DLD1 (cell line): ENCODE data around the gene PGM3.
"Not testable (repeated sequence)": the region's sequence is repeated elsewhere in the genome, so short reads cannot be mapped to it uniquely, and the experiment has no call there.

Experiments
- in situ Hi-C: cut with HindIII; loops from 2 replicates; pipeline ENCODE4 v1.10.0; 2017; ENCODE audit warnings: low sequenced_read_pairs

Gene PGM3, protein sequence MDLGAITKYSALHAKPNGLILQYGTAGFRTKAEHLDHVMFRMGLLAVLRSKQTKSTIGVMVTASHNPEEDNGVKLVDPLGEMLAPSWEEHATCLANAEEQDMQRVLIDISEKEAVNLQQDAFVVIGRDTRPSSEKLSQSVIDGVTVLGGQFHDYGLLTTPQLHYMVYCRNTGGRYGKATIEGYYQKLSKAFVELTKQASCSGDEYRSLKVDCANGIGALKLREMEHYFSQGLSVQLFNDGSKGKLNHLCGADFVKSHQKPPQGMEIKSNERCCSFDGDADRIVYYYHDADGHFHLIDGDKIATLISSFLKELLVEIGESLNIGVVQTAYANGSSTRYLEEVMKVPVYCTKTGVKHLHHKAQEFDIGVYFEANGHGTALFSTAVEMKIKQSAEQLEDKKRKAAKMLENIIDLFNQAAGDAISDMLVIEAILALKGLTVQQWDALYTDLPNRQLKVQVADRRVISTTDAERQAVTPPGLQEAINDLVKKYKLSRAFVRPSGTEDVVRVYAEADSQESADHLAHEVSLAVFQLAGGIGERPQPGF

DNA sequence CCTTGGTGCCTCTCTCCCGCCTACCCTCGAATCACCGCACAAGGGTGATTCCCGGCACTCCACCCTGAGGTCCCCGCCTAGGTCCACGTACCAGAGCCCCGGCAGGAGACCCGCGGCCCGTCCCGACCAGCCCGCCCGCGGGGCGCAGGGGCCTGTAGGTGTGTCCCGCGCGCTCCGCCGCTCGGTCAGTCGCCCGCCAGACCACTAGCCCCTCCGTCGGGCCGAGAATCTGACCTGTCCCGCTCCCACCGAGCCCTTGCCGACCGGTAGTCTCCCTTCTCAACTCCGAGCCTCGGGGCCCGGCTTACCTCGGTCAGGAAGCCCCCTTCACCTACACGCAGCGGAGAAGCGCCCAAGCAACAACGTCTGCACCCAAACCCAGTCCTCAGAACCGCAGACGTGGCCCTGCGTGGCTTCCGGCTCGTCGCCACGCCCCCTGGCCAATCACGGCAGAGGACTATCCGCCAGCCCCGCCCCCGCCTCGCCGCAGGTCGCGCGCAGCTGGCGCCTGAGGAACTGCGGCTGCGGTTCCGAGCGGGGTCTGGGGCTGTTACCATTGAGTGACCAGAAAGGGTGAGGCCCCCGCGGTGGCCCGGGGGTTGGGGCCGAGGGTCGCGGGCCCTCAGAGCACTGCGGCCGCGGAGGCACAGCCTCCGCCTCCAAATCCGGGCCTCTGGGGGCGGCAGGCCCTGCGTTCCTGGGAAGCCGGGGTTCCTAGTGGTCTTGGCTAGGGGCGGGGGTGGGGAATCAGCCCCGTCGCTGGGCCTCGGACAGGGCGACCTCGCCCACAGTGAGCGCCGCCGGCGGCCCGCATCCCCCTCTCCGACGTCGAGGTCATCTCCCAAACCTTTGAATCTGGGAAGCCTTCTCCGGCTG is at the start of gene PGM3, which contains the start of gene RWDD2A:
Gene PGM3, minus strand, starts transcription at position 395 of the 876 bp plus-strand sequence. CDS start 2,253 bp downstream, outside the sequence.
Gene RWDD2A, plus strand, starts transcription at position 487 of the 876 bp plus-strand sequence. CDS start 1,095 bp downstream, outside the sequence.
- in situ Hi-C loops = no loop called here

DNA sequence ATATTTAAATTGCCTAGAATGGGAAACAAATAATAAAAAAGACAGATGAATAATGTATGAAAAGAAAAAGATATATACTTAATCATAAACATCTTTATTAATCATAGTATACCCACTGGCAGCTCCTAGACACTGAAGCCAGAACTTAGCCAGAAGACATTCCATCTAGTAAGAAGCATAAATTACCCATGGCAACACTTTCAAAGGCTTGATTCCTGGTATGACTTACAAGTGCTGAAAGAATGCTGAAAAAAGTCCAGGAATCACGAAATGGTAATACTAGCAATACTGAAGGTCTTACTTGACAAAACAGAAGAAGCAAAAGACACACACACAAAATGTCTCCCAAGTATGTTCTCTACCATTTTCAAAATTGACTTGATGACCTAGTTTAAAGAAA is 38.1 kb upstream of the PGM3 start:
- in situ Hi-C loops = no loop called here

DNA sequence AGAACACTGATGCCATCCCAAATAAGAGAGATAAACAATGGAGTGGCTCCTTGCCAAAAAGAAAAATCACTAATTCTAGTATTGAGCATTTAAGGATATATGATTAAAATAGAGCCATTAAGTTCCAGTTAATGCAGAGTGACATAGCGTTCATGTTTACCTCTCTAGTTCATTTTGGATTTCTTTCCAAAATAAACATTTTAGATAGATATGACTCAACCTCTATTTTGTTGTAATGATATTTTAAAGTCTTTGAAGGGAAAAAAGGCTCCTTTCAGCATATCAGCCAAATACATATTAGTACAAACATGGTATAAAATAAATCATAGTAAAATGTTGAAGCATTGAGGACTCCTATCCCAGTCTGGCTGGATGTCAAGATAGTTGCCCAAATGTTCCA is 33.5 kb upstream of the PGM3 start:
- in situ Hi-C loops = no loop called here

DNA sequence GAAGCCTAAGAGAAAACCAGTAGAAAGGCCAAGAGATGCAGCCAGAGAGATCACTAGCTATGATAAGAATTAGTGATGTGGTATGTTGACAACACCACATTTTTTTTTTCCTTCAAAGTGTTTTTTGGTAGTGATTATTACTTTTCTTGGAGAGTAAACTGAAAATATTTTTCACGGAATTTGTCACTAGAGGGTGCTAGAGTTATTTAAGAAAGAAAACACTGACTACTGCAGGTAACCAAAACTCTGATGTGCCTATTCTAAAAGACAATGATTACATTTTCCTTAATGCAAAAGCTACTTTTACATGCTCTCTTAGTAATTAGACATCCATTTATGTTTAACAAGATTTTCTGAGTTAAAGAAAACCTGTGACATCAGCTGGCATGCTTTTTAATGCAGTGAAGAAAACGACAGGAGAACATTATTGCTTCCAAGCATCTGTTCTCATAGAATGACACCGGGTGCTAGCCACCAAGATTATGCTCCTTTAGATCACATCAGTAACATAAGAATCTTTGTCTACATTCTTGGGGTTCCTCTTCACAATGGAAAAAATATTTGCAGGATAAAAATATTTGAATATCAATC is 28.9 kb upstream of the PGM3 start:
- in situ Hi-C loops = loop anchor here (5.0 kb wide), 1 partner anchor 290 kb away; the partner anchor contains the start of gene PRSS35

DNA sequence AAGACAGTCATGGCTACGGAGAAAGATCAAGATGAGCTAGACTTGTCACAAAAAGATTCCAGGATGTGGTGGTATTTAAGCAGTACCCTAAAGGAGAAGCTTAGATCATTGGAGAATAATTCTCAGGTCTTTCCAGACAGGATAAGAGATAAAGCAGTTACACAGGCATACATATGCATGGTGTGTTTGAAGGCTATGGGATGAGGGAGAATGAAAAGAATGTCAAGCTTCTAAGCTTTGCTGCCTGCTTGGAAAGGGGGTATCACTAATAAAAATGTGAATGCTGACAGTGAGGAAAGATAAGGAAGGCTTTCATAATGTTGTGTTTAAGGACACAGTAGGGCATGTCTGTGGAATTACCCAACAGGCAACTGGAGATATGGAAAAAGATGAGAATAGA is 28.2 kb upstream of the PGM3 start:
- in situ Hi-C loops = loop anchor here (5.0 kb wide), 1 partner anchor 291 kb away; the partner anchor contains the start of gene PRSS35

DNA sequence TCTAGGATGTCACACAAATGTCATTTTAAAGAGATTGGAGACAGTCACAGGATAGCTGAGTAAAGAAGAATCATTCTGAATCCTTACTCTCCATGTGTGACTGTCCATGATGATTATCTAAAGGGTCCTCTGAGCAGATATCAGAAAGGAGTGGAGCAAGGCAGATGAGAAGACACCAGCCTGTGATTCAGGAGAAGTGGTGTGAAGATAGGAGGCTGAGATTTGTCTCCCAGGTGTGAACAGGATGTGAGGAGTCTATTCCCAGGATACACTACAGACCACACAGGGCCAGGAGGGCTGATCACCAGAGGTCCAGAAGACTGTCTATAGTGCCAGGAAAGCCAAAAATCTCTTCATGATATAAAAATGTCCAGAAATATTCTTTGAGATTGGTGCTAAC is 27.1 kb upstream of the PGM3 start:
- in situ Hi-C loops = loop anchor here (5.0 kb wide), 1 partner anchor 292 kb away; the partner anchor contains the start of gene PRSS35

DNA sequence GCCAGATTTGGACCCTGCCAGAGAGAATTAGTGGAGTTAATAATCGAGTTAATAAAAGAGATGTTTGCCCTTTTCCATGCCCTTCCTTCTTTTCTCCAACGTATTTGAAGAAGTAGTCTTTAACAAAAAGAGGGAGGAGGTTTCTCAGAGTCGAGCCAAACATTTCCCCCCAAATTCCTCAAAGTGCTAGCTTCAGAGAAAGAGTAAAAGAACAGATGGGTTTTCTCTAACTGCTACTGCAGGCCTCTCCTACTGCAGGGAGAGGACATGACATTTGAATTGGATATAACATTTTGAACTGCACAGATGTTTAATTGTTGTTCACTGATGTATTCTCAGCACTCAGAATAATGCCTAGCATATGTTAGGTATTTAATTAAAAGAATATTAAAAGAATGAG is 25.6 kb upstream of the PGM3 start:
- in situ Hi-C loops = no loop called here

DNA sequence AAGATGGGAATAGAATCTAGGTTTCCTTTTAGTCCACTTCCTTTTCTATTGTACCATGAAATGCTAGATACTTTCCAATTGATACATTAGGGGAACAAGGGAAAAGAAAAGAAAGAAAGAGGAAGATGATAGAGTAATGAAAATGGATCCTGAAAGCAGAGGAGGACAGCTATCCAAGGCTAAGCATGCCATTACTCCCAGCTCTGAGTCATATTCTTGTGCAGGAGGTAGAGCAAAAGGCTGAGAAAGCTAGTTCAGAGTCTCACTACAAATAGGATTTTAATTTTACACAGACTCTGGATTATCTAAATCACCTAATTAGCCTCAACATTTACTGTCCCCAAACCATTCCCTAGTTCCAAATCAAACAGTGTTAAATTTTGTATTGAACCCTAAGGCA is 23.7 kb upstream of the PGM3 start:
- in situ Hi-C loops = no loop called here

DNA sequence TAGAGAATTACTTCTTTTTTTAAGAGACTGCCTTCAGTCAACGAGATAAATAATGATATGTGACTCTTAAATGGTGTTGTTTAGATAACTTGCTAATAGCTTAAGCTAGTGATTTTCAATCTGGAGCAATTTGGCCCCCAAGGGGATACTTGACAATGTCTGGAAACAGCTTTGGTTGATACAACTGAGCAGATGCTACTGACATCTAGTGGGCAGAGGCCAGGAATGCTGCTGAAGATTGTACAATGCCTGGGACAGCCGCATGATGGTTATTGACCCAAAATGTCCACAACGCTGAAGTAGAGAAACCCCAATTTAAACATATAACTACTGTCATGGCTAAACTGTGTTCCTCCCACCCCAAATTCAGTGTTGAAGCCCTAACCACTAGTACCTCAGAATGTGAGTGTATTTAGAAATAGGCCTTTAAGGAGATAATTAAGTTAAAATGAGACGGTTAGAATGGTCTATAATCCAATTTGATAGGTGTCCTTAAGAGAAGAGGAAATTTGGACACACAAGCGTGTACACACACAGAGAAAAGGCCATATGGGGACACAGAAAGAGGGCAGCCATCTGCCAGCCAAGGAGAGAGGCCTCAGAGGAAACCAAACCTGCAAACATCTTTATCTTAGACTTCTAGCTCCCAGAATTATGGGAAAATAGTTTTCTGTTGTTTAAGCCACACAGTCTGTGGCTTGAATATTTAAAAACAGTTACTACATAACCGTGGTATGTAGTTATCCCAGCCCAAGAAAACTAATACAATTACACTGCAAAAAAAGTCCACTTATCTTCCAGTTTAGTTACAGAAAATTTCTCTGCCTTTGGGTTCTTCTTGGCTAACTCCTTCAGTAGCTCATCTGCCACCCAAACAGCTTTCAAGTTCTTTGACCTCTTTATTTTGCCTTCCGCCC is 22.3 kb upstream of the PGM3 start:
- in situ Hi-C loops = no loop called here

DNA sequence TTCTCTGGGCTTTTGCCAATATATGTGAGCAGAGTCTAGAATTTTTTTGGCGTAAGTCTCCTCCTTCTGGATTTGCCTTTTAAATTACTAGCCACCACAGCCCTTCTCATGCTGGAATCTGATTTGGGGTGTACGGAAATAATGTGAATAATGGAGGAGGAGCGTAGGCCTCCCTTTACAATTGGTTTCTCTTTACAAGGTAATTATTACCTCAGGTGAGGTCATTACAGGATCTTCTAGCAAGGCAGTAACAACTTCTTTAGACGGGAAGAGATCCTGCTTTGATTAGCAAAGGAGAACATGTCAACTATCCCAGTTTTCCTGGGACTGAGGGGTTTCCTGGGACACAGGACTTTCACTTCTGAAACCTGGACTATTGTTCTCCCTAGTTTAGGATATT is 9.0 kb upstream of the PGM3 start:
- in situ Hi-C loops = no loop called here

DNA sequence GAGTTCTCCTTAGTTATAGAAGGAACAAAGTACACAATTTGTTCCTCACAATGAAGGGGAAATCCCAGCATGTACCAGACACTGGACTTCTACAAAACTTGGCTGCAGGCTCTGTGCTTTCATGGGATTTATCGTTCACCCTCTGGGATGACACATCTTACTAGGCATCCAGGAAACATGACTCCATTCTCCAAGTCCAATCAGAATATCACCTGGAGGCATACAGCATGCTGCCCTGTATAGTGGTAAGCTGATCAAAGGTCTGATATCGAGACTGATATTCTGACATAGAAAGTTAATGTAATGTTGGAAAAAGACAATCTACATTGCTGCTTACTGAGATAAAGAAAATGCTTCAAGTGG is 6.8 kb upstream of the PGM3 start:
- in situ Hi-C loops = no loop called here

DNA sequence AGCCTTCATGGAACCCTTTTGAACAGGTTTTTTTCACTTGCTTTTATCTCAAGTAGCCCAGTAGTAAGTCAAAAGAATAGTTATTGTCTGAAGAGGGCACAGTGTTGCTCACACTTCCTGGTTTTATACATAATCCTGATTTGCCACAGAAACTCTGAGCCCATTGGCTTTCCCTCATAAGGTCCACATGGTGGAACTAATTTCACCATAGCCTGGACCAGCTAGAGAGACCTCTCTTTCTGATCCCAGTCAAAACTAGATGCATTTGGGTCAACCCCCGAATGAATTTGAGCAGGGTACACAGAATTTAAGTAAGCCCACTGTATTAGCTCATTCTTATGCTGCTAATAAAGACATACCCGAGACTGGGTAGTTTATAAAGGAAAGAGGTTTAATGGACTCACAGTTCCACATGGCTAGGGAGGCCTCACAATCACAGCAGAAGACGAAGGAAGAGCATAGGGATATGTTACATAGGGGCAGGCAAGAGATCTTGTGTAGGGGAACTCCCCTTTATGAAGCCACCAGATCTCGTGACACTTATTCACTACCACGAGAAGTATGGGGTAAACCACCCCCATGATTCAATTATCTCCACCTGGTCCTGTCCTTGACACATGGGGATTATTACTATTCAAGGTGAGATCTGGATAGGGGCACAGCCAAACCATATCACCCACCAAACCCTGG is 6.3 kb upstream of the PGM3 start:
- in situ Hi-C loops = no loop called here

DNA sequence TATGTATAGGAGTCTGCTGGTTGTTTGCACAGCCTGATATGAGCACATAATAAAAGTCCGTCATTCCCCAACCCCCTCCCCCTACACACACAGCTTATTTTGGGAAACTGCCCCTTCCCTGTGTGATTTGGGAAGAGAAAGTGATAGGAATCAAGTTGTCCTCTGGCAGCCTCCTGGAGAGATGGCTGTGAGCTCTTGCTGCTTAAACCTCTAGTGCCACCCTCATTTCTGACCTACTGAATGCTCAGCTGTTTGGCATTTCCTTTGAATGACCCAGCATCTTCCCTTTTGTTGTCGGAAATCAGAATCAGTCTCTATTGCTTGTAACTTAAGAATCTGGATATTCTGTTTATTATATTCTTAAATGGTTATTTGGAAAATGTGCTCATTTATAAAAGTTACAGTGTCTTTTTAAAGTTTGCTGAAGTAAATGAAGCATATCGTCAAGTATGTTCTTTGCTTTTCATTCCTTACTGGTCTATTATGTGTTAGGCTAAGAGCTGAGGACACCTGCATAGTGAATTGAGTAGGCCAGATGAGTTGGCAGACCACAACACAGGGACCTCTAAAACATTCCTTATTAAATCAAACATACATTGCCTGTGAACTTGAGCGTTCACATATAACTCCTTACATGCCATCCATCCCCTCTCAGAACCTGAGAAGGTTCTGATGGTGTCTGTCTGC is 5.6 kb upstream of the PGM3 start:
- in situ Hi-C loops = no loop called here

DNA sequence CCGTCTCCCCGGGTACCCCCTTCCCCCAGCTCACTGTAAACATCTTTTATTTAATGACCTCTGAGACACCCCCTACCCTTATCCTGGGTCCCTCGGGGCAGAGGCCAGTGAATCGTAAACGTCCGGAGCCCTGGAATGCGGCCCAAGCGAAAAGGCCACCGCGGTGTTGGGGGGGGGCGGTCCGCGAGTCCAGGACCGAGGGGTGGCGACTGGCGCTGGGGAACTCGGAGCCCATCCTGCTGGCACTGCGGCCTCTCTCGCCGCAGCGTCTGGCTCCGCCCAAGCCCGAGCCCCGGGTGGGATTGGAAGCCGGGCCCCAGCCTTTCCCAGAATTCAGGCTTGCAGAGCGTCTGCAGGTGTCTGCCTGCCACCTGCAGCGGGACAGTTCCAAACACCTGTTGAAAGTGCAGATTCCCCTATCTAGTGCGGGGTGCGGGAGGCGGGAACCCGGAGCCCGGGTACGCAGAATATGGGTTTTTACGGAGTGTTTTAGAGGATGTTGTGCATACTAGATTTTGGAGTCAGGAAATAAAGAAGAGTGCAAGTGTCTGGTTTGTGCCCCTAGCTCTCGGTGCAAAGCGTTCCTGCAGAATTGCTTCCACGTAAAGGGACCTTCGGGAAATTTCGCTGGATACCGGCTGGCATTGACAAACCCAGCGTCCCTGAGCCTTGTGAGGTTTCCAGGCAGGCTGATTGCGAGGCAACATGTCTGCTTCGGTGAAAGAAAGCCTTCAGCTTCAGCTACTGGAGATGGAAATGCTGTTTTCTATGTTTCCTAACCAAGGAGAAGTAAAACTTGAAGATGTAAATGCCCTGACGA is 892 bp upstream of the PGM3 start:
- in situ Hi-C loops = no loop called here

DNA sequence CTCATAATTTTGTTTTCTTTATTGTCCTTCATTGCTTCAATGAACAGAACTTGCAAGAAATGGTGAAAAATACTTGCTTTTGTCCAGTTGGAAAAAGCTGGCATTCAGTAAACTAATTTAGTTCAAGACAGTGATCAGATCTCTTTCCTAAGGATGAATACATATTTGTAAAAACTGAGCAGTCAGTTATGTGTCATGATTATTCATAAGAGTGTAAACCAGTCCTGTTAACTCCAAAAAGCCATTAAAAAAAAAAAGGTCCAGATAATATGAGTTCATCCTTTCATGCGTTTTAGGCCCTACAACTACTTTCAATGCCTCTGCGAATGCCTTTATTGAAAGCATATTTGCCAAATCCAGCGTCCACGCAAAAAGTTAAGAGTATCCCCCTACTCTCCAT is 609 bp downstream of the PGM3 start:
- in situ Hi-C loops = no loop called here

DNA sequence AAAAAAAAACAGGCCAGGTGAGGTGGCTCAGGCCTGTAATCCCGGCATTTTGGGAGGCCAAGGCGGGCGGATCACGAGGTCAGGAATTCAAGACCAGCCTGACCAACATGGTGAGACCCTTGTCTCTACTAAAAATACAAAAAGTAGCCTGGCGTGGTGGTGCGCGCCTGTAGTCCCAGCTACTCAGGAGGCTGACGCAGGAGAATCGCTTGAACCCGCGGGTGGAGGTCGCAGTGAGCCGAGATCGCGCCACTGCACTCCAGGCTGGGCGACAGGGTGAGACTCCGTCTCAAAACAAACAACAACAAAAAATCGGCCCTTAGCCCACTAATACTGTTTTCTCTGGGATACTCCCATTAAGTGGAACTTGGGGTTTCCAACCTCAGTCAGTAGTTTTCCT is 1.1 kb downstream of the PGM3 start:
- in situ Hi-C loops = not testable (repeated sequence)

DNA sequence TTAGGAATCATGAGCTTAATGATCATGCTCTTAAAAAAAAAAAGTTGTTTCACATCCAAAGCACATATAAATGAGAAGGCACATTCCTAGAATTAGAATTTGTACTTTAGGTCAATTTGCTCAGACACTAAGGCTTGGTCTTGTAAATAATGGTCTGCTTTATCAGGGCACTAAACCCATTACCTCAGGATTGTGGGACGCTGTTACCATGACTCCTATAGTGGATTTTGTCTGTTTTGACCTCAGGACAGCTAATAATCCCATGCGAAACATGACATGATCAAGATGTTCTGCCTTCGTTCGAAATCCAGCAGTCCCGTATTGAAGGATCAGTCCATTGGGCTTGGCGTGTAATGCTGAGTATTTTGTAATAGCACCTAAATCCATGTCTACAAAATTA is 2.4 kb downstream of the PGM3 start:
- in situ Hi-C loops = no loop called here

DNA sequence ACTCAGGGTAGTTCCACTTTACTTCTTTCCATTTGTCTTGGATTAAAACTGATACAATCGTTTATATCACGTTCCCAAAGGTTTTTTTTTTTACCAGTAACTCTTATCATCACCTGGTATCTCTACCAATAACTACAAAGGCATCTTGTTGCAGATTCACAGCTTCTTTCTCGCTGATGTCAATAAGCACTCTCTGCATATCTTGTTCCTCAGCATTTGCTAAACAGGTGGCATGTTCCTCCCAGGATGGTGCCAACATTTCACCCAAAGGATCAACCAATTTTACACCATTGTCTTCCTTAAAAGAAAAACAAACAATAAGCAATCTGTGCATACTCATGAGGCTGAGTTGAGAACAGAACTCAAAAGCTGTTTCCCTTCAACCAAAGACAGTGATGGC is 4.6 kb downstream of the PGM3 start:
- in situ Hi-C loops = no loop called here
